Right lobe of liver (tissue), 6 donors: ENCODE results near the gene ITM2B. TPM values are rescaled to one million over a fixed set of nuclear protein-coding genes. Genes with fewer than 3 reads are reported as not detected.
A peak's percentile ranks its signal among the peaks of the same experiment; 100 is the strongest.

ENCODE experiments used
- ATAC-seq, 4 donors: fragments of 200-7000 bp; cut with Tn5 transposase; one replicate each; pipeline ENCODE4 v1.9.1; 2020; ENCODE audit warnings: mild to moderate bottlenecking in 4 of 4, moderate library complexity in 4 of 4
- DNase-seq, 3 donors: peaks; one replicate each; pipeline ENCODE4 v3.0.0-alpha.2; 2020
- H3K27ac ChIP-seq, 3 donors: fragments of 200-600 bp; one replicate each; pipeline ENCODE4 v1.8.0; 2022
- H3K27me3 ChIP-seq, 2 donors: fragments of 200-600 bp; one replicate each; pipeline ENCODE4 v1.8.0; 2022
- H3K36me3 ChIP-seq, 4 donors: fragments of 200-600 bp; sonication (generic) in 1 of 4; one replicate each; pipeline versions ENCODE4 v1.5.1 to v1.8.0; 2017 to 2022; ENCODE audit warnings: control low read depth in 1 of 4
- H3K4me1 ChIP-seq, 4 donors: fragments of 200-600 bp; sonication (generic) in 1 of 4; one replicate each; pipeline versions ENCODE4 v1.5.1 to v1.8.0; 2017 to 2022; ENCODE audit warnings: control low read depth in 1 of 4
- H3K4me3 ChIP-seq, 3 donors: fragments of 200-600 bp; one replicate each; pipeline ENCODE4 v1.8.0; 2022
- H3K9me3 ChIP-seq, 4 donors: fragments of 200-600 bp; sonication (generic) in 1 of 4; one replicate each; pipeline versions ENCODE4 v1.5.1 to v1.8.0; 2017 to 2022; ENCODE audit warnings: control low read depth in 1 of 4
- CTCF ChIP-seq, 4 donors: fragments of 200-600 bp in 3 of 4; fragments of 450-650 bp in 1 of 4; IDR thresholded peaks; one replicate each; pipeline versions ENCODE4 v1.5.1 to v1.8.0; 2016 to 2022; ENCODE audit warnings: antibody characterized with exemption in 4 of 4, mild to moderate bottlenecking in 2 of 4
- POLR2A ChIP-seq: fragments of 450-650 bp; IDR thresholded peaks from one replicate; pipeline ENCODE4 v1.6.1; 2017; ENCODE audit warnings: antibody characterized with exemption, mild to moderate bottlenecking
- WGBS: methylation state at CpG from one replicate; pipeline ENCODE4 v1.1.6; 2018; ENCODE audit warnings: low coverage, low lambda C conversion rate; ENCODE audit not compliant: insufficient coverage; ENCODE audit errors: missing lambda C conversion rate; 5-methylcytosine and 5-hydroxymethylcytosine counted together
- intact Hi-C, 2 donors: fragments of 100-400 bp; cut with DNase I; formaldehyde crosslinking; loops; one replicate each; pipeline versions ENCODE4 v1.11.2 to v1.14.1; 2022
- total RNA-seq, 6 experiments: library from RNA; depleted of rRNA in 2 of 6; stranded (reverse); fragments of >200 nt in 2 of 6; fragmentation: NEBNext Ultra II Directional in 3 of 6; extraction: Animal tissue kit (Norgen Biotek cat#: 25700) in 3 of 6; gene quantifications; one replicate each; pipeline versions ENCODE4 v1.1.0 to v1.2.4, GENCODE V29; 2016 to 2023
- donor health status: DM: no; HTN: yes; CAD: no.
- donor health status: DM: no; HTN: no; CAD: no.
- donor health status: DM: no; HTN: no; CAD: no.
- donor health status: DM: no; HTN: yes; CAD: no.
- donor health status: DM: no; HTN: yes; CAD: no.

The ITM2B gene
- total RNA-seq, 6 experiments from 2014 or later, result 203 to 381 (median 320) TPM

GRCh38 chr13:48231933-48232332 lies 1.1 kb upstream of the ITM2B start:
- Histone ChIP-seq H3K27me3 (no peaks in the 10 kb centered on the region), H3K36me3 (no peaks in the 10 kb centered on the region), H3K4me1 (peaks cover 0 to 26% (median 7%) of the 10 kb centered on the region in 4 donors), H3K4me3 (no peak overlapping the region), H3K27ac (no peak overlapping the region), H3K9me3 (no peaks in the 10 kb centered on the region)
- DNase-seq (no peak), ATAC-seq (no peak)
- intact Hi-C loops, result loop anchor here in 1 of 2 donors (10.0 kb wide), 1 partner anchor 107 kb away; no protein-coding TSS in a partner anchor
- no peak for TF ChIP-seq CTCF (IDR thresholded peaks at IDR 0.05)
- TF ChIP-seq POLR2A, result no peak

- WGBS, result 33% methylated on average over 16 of the region's 23 CpGs
- intact Hi-C loops, result loop anchor here in 1 of 2 donors (10.0 kb wide), 1 partner anchor 108 kb away; no protein-coding TSS in a partner anchor
- Histone ChIP-seq H3K4me3 (peak overlapping the region; percentile 93 to 97 (median 97)), H3K27me3 (no peaks in the 10 kb centered on the region), H3K27ac (peak overlapping the region; percentile 99 to 100 (median 100)), H3K36me3 (no peaks in the 10 kb centered on the region), H3K9me3 (no peaks in the 10 kb centered on the region), H3K4me1 (peaks cover 0 to 32% (median 10%) of the 10 kb centered on the region in 4 donors)
- no peak for DNase-seq
- TF ChIP-seq POLR2A (no peak), CTCF (IDR thresholded peaks at IDR 0.05) (no peak)
- peak; percentile 1 to 24 (median 10) for ATAC-seq
Measured at GRCh38 chr13:48232420-48233045, 473 bp upstream of the ITM2B start.

- under 1% methylated on average over 12 of the region's 12 CpGs for WGBS
- ATAC-seq (peak; percentile 4 to 11 (median 7)), DNase-seq (no peak)
- intact Hi-C loops, result loop anchor here in 1 of 2 donors (10.0 kb wide), 1 partner anchor 109 kb away; no protein-coding TSS in a partner anchor
- Histone ChIP-seq H3K9me3 (no peaks in the 10 kb centered on the region), H3K4me1 (peaks cover 0 to 40% (median 12%) of the 10 kb centered on the region in 4 donors), H3K27me3 (no peaks in the 10 kb centered on the region), H3K27ac (peak overlapping the region; percentile 99 to 100 (median 100)), H3K4me3 (peak overlapping the region; percentile 93 to 97 (median 97)), H3K36me3 (no peaks in the 10 kb centered on the region)
- TF ChIP-seq CTCF (IDR thresholded peaks at IDR 0.05) (no peak), POLR2A (no peak)
Measured at GRCh38 chr13:48233889-48234488, 983 bp downstream of the ITM2B start.

- Histone ChIP-seq H3K36me3 (peaks cover 0 to 7% (median 0%) of the 10 kb centered on the region in 4 donors), H3K27me3 (no peaks in the 10 kb centered on the region), H3K4me1 (peaks cover 0 to 47% (median 12%) of the 10 kb centered on the region in 4 donors), H3K9me3 (no peaks in the 10 kb centered on the region), H3K27ac (peak overlapping the region; percentile 99 to 100 (median 100)), H3K4me3 (peak overlapping the region; percentile 93 to 97 (median 97))
- intact Hi-C loops, result loop anchor here in 1 of 2 donors (10.0 kb wide), 1 partner anchor 110 kb away; no protein-coding TSS in a partner anchor
- WGBS, result 5% methylated on average over 7 of the region's 7 CpGs
- peak in 1 of 4 donors; percentile 10 for ATAC-seq
- DNase-seq, result no peak
- TF ChIP-seq CTCF (IDR thresholded peaks at IDR 0.05), result no peak
- TF ChIP-seq POLR2A, result no peak
Measured at GRCh38 chr13:48234566-48235340, 1.7 kb downstream of the ITM2B start.
